NCI-H2171 treated with DMSO at 0.1 percent for 48 hours (cell line): ENCODE measurements around the gene EZH2.

ENCODE experiments used
- DNase-seq: peaks from one replicate; lab custom pipeline; 2025; lab: John Stamatoyannopoulos, UW

Gene EZH2

DNA sequence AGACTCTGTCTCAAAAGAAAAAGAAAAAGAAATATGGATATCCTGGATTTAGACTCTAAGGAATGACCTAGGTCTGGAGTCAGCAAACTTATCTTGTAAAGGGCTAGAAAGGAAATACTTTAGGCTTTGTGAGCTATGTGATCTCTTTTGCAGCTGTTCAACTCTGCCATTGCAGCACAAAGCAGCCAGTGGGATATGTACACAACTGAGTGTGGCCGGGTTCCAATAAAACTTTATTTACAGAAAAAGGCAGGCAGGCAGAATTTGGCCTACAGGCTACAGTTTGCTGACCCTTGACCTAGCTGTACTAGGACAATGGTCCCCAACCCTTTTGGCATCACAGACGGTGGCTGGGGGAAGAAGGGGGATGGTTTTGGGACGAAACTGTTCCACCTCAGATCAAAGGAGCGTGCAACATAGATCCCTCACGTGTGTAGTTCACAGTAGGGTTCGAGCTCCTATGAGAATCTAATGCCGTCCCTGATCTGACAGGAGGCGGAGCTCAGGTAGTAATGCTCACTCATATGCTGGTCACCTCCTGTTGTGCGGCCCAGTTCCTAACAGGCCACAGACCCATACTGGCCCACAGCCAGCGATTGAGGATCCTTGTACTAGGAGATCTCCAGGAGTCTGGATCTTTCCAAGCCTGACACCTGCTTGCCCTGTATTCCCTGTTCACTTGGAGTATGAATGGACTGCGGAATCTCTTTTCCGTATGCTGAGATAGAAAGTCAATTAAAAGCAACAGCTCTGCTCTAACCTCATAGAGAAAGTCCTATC is 122.4 kb downstream of the EZH2 start:
- no peak for DNase-seq
